ENCODE data around the gene AKAP7. TPM values are rescaled to one million over a fixed set of nuclear protein-coding genes. Genes with fewer than 3 reads are reported as not detected.

The AKAP7 gene
- total and polyA plus RNA-seq, 2 donors (not counting 1 experiment from before 2014, with no cell fraction given) = 6.3 to 10.8 TPM

DNA sequence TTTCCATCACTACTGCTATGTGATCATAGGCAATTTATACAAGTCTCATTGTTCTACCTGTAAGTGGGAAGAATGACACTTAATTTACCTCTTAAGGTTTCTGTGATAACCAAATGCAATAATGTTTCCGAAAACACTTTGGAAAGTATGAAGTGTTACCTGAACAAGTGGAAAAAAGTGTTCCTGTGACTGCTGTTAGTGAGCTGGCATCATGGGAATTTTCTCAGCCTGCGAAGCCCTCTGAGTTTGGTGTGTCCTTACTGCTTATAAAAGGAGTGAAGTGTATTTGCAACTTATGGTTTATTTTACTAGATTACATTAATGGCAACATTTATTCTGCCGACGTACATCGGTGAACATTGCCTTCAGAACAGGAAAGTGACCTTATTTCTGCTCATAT is 133.0 kb downstream of the AKAP7 start:
- WGBS (ENCODE audit: insufficient coverage) = 100% methylated on average over 1 of the region's 5 CpGs
- Mint-ChIP-seq H3K4me1 (no peaks in the 10 kb centered on the region), H3K27me3 (no peaks in the 10 kb centered on the region), H3K27ac (no peak overlapping the region), H3K4me3 (no peak overlapping the region), H3K9me3 (ENCODE audit: insufficient read depth) (no peaks in the 10 kb centered on the region)
- Histone ChIP-seq H3K4me2 (replicated peaks; ENCODE audit: low read depth, low read length, poor library complexity, severe bottlenecking) (no peak overlapping the region), H4K20me1 (ENCODE audit: control insufficient read depth, insufficient read depth, low read length, poor library complexity, severe bottlenecking) (no peaks in the 10 kb centered on the region), H3K27ac (ENCODE audit: low read length in 2 of 2) (no peak overlapping the region), H3K9ac (ENCODE audit: low read length) (no peak overlapping the region), H2AFZ (ENCODE audit: insufficient read depth, low read depth, low read length, poor library complexity, severe bottlenecking) (no peak overlapping the region), H3K4me1 (ENCODE audit: control insufficient read depth in 2 of 2, insufficient read depth in 2 of 2, low read length in 2 of 2) (no peaks in the 10 kb centered on the region), H3K4me3 (ENCODE audit: control extremely low read depth in 1 of 5, extremely low read depth in 1 of 5, insufficient read depth in 1 of 5, low read depth in 2 of 5, low read length in 4 of 5) (no peak overlapping the region), H3K36me3 (replicated peaks in 1 of 2; ENCODE audit: control extremely low read depth in 1 of 2, control insufficient read depth in 1 of 2, extremely low read depth in 1 of 2, insufficient read depth in 2 of 2, low read length in 1 of 2) (peaks cover 0 to 4% of the 10 kb centered on the region in 2 experiments), H3K27me3 (replicated peaks in 1 of 4; ENCODE audit: control extremely low read depth in 1 of 4, control insufficient read depth in 3 of 4, insufficient read depth in 4 of 4, low read length in 3 of 4) (no peaks in the 10 kb centered on the region), H3K9me3 (ENCODE audit: control extremely low read depth in 1 of 3, control insufficient read depth in 2 of 3, insufficient read depth in 1 of 3, low read length in 2 of 3) (peaks cover 0 to 4% (median 2%) of the 10 kb centered on the region in 3 donors), H3K79me2 (ENCODE audit: control insufficient read depth, insufficient read depth, low read length) (no peaks in the 10 kb centered on the region)
- ChIA-PET POLR2A (no interaction called here), CTCF (no interaction called here)
- intact Hi-C loops (cut with micrococcal nuclease) = no loop called here
- no peak for DNase-seq
- ATAC-seq (ENCODE audit: low read depth) = no peak
- TF ChIP-seq, protein P1, sequence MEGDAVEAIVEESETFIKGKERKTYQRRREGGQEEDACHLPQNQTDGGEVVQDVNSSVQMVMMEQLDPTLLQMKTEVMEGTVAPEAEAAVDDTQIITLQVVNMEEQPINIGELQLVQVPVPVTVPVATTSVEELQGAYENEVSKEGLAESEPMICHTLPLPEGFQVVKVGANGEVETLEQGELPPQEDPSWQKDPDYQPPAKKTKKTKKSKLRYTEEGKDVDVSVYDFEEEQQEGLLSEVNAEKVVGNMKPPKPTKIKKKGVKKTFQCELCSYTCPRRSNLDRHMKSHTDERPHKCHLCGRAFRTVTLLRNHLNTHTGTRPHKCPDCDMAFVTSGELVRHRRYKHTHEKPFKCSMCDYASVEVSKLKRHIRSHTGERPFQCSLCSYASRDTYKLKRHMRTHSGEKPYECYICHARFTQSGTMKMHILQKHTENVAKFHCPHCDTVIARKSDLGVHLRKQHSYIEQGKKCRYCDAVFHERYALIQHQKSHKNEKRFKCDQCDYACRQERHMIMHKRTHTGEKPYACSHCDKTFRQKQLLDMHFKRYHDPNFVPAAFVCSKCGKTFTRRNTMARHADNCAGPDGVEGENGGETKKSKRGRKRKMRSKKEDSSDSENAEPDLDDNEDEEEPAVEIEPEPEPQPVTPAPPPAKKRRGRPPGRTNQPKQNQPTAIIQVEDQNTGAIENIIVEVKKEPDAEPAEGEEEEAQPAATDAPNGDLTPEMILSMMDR (IDR thresholded peaks at IDR 0.05) = no peak
- no peak for TF ChIP-seq EZH2 (IDR thresholded peaks at IDR 0.05; ENCODE audit: borderline replicate concordance, insufficient read depth, low read depth, low read length, poor library complexity, severe bottlenecking)

DNA sequence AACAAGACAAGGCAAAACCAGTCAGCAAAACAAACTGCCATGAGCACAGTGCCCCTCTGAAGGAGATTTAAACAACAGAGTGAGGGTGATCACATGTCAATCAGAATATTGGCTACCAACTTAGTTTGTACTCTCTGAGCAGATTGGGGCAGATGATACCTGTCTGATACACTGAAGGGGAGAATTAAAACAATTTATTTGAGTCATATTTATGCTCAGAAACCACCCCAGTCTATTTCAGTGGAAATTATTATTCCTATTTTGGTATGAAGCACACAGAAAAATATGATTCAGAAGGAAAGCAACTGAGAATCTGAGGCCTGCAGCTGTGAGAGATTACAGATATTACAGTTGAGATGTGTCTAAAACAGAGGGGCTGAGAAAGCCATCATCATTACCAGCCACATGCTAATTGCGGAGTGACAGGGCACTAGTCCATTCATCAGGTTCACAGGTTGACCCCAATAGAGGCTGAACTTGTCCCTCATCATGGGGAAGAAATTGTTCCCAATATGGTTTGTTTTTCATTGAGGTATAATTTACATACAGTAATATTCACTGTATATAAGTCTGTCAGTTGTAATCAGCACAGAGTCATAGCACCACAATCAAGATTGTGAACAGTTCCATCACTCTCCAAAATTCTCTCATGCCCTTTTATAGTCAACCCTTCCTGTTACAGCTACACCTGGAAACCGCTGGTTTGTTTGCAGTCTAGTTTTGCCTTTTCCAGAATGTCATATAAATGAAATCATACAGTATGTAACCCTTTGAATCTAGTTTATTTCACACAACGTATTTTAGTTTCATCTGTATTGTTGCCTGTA is 134.5 kb downstream of the AKAP7 start:
- no peak overlapping the region for H3K27ac ChIP-seq (ENCODE audit: low read length in 2 of 2)
- ChIA-PET POLR2A (no interaction called here), CTCF (no interaction called here)
- Mint-ChIP-seq H3K9me3 (ENCODE audit: insufficient read depth) (no peaks in the 10 kb centered on the region), H3K27ac (no peak overlapping the region), H3K4me1 (no peaks in the 10 kb centered on the region), H3K4me3 (no peak overlapping the region), H3K27me3 (no peaks in the 10 kb centered on the region)
- H4K20me1 ChIP-seq (ENCODE audit: control insufficient read depth, insufficient read depth, low read length, poor library complexity, severe bottlenecking) = no peaks in the 10 kb centered on the region
- H3K27me3 ChIP-seq (replicated peaks in 1 of 4; ENCODE audit: control extremely low read depth in 1 of 4, control insufficient read depth in 3 of 4, insufficient read depth in 4 of 4, low read length in 3 of 4) = no peaks in the 10 kb centered on the region
- H3K9me3 ChIP-seq (ENCODE audit: control extremely low read depth in 1 of 3, control insufficient read depth in 2 of 3, insufficient read depth in 1 of 3, low read length in 2 of 3) = peaks cover 0 to 4% (median 2%) of the 10 kb centered on the region in 3 donors
- H3K4me1 ChIP-seq (ENCODE audit: control insufficient read depth in 2 of 2, insufficient read depth in 2 of 2, low read length in 2 of 2) = no peaks in the 10 kb centered on the region
- intact Hi-C loops (cut with micrococcal nuclease) = no loop called here
- no peak overlapping the region for H3K9ac ChIP-seq (ENCODE audit: low read length)
- TF ChIP-seq, protein P1 (IDR thresholded peaks at IDR 0.05) = no peak
- TF ChIP-seq EZH2 (IDR thresholded peaks at IDR 0.05; ENCODE audit: borderline replicate concordance, insufficient read depth, low read depth, low read length, poor library complexity, severe bottlenecking) = no peak
- no CpG with 5 or more reads among the region's 3 CpGs for WGBS (ENCODE audit: insufficient coverage)
- H3K4me3 ChIP-seq (ENCODE audit: control extremely low read depth in 1 of 5, extremely low read depth in 1 of 5, insufficient read depth in 1 of 5, low read depth in 2 of 5, low read length in 4 of 5) = no peak overlapping the region
- no peak overlapping the region for H3K4me2 ChIP-seq (replicated peaks; ENCODE audit: low read depth, low read length, poor library complexity, severe bottlenecking)
- no peak overlapping the region for H2AFZ ChIP-seq (ENCODE audit: insufficient read depth, low read depth, low read length, poor library complexity, severe bottlenecking)
- peaks cover 0 to 4% of the 10 kb centered on the region in 2 experiments for H3K36me3 ChIP-seq (replicated peaks in 1 of 2; ENCODE audit: control extremely low read depth in 1 of 2, control insufficient read depth in 1 of 2, extremely low read depth in 1 of 2, insufficient read depth in 2 of 2, low read length in 1 of 2)
- DNase-seq = no peak
- ATAC-seq (ENCODE audit: low read depth) = no peak
- H3K79me2 ChIP-seq (ENCODE audit: control insufficient read depth, insufficient read depth, low read length) = no peaks in the 10 kb centered on the region

Measured in B cell (primary cell).